IMR-90 (cell line): ENCODE measurements around the gene SVEP1. TPM values are rescaled to one million over a fixed set of nuclear protein-coding genes. Genes with fewer than 3 reads are reported as not detected.

ENCODE experiments used
- ATAC-seq: fragments of 200-7000 bp; cut with Tn5 transposase; 2 replicates; pipeline ENCODE4 v1.9.1; 2020; ENCODE audit warnings: low read depth, mild to moderate bottlenecking, moderate library complexity
- BruUV-seq: library from RNA; stranded (reverse); fragments of 400-500 nt; replicated peaks from 2 replicates; lab custom pipeline; 2021; lab: Mats Ljungman, UMichigan
- CTCF ChIA-PET: fragments of 300-600 bp; formaldehyde crosslinking; extraction: SDS; loops from one replicate; lab custom pipeline; 2021; ENCODE audit warnings: antibody characterized with exemption; lab: Yijun Ruan, JAX
- POLR2A ChIA-PET: fragments of 300-600 bp; sonication (Branson Sonifier 250); formaldehyde crosslinking; loops from one replicate; lab custom pipeline; 2022; ENCODE audit warnings: antibody characterized with exemption; ENCODE audit not compliant: unreplicated experiment; lab: Charles Lee
- DNase-seq: peaks from one replicate; pipeline ENCODE4 v3.0.0; 2013
- H2AFZ ChIP-seq: replicated peaks from 2 replicates; pipeline ENCODE3; 2013; ENCODE audit warnings: low read length, mild to moderate bottlenecking; ENCODE audit not compliant: poor library complexity
- H2AK5ac ChIP-seq: 2 replicates; pipeline ENCODE4 v1.6.1; 2013; ENCODE audit warnings: low read depth, low read length, inconsistent platforms
- H2AK9ac ChIP-seq: replicated peaks from 2 replicates; pipeline ENCODE3; 2013; ENCODE audit warnings: mild to moderate bottlenecking, low read depth, low read length, moderate library complexity; ENCODE audit not compliant: poor library complexity
- H2BK120ac ChIP-seq: 2 replicates; pipeline ENCODE4 v1.6.1; 2013; ENCODE audit warnings: low read depth, low read length, inconsistent platforms
- H2BK15ac ChIP-seq: 3 replicates; pipeline ENCODE4 v1.6.1; 2013; ENCODE audit warnings: low read depth, low read length, inconsistent platforms
- H2BK20ac ChIP-seq: 2 replicates; pipeline ENCODE4 v1.6.1; 2013; ENCODE audit warnings: low read depth, mild to moderate bottlenecking, inconsistent platforms, low read length, moderate library complexity
- H2BK5ac ChIP-seq: 2 replicates; pipeline ENCODE4 v1.6.1; 2013; ENCODE audit warnings: mild to moderate bottlenecking, low read depth, low read length, inconsistent platforms; ENCODE audit not compliant: poor library complexity, severe bottlenecking
- H3K14ac ChIP-seq: replicated peaks from 2 replicates; pipeline ENCODE4 v1.6.1; 2013; ENCODE audit warnings: low read depth, low read length, inconsistent platforms
- H3K18ac ChIP-seq: 2 replicates; pipeline ENCODE4 v1.6.1; 2013; ENCODE audit warnings: low read depth, low read length, control low read depth
- H3K23ac ChIP-seq: 2 replicates; pipeline ENCODE4 v1.6.1; 2013; ENCODE audit warnings: low read depth, low read length, inconsistent platforms
- H3K27ac ChIP-seq: 2 replicates; pipeline ENCODE4 v1.5.1; 2013; ENCODE audit warnings: mild to moderate bottlenecking, control low read depth, low read length; ENCODE audit not compliant: insufficient read depth
- H3K27me3 ChIP-seq: 2 replicates; pipeline ENCODE4 v1.6.1; 2013; ENCODE audit warnings: low read length; ENCODE audit not compliant: control insufficient read depth, insufficient read depth
- H3K36me3 ChIP-seq: 2 replicates; pipeline ENCODE4 v1.6.1; 2013; ENCODE audit warnings: low read length, mixed read lengths; ENCODE audit not compliant: control insufficient read depth, insufficient read depth
- H3K4ac ChIP-seq: 2 replicates; pipeline ENCODE4 v1.6.1; 2013; ENCODE audit warnings: low read depth, low read length, inconsistent platforms
- H3K4me1 ChIP-seq: 2 replicates; pipeline ENCODE4 v1.6.1; 2013; ENCODE audit warnings: low read length, mixed read lengths; ENCODE audit not compliant: control insufficient read depth, insufficient read depth
- H3K4me2 ChIP-seq: 2 replicates; pipeline ENCODE4 v1.6.1; 2013; ENCODE audit warnings: low read depth, mild to moderate bottlenecking, control low read depth, low read length, moderate library complexity
- H3K4me3 ChIP-seq: 2 replicates; pipeline ENCODE4 v1.5.1; 2013; ENCODE audit warnings: low read depth, mild to moderate bottlenecking, control low read depth, low read length, moderate library complexity; ENCODE audit not compliant: insufficient read depth
- H3K56ac ChIP-seq: 2 replicates; pipeline ENCODE4 v1.6.1; 2013; ENCODE audit warnings: low read length, inconsistent platforms; ENCODE audit not compliant: insufficient read depth; ENCODE audit errors: extremely low read depth
- H3K79me1 ChIP-seq, 2 experiments: 2 replicates each; pipeline ENCODE4 v1.6.1; 2013; ENCODE audit warnings: low read length in 2 of 2, inconsistent platforms in 1 of 2, low read depth in 1 of 2
- H3K9ac ChIP-seq: 2 replicates; pipeline ENCODE4 v1.6.1; 2013; ENCODE audit warnings: low read depth, low read length, control low read depth
- H3K9me1 ChIP-seq: 2 replicates; pipeline ENCODE4 v1.6.1; 2013; ENCODE audit warnings: low read length, inconsistent platforms; ENCODE audit not compliant: insufficient read depth
- H3K9me3 ChIP-seq: 2 replicates; pipeline ENCODE4 v1.6.1; 2013; ENCODE audit warnings: low read length; ENCODE audit not compliant: control insufficient read depth, insufficient read depth
- H4K20me1 ChIP-seq: 2 replicates; pipeline ENCODE4 v1.6.1; 2013; ENCODE audit warnings: low read length, inconsistent platforms; ENCODE audit not compliant: insufficient read depth
- H4K5ac ChIP-seq: 2 replicates; pipeline ENCODE4 v1.6.1; 2013; ENCODE audit warnings: mild to moderate bottlenecking, low read depth, low read length, control low read depth
- H4K8ac ChIP-seq, 2 experiments: 2 replicates each; pipeline ENCODE4 v1.6.1; 2013; ENCODE audit warnings: low read depth in 2 of 2, low read length in 2 of 2, control low read depth in 1 of 2, inconsistent platforms in 1 of 2
- H4K91ac ChIP-seq: 2 replicates; pipeline ENCODE4 v1.6.1; 2013; ENCODE audit warnings: low read depth, low read length, inconsistent platforms; ENCODE audit not compliant: insufficient read depth
- BHLHE40 ChIP-seq: fragments of 150-350 bp; IDR thresholded peaks from 2 replicates; pipeline ENCODE4 v1.6.1; 2016; ENCODE audit warnings: mild to moderate bottlenecking, low read depth, low read length
- CHD1 ChIP-seq: IDR thresholded peaks from 2 replicates; pipeline ENCODE4 v1.6.1; 2012; ENCODE audit warnings: low read depth, low read length, improper control_type of control experiment
- CTCF ChIP-seq: conservative IDR thresholded peaks from 2 replicates; pipeline ENCODE4 v1.5.1; 2012; ENCODE audit warnings: mild to moderate bottlenecking, low read depth, low read length, improper control_type of control experiment
- ELK1 ChIP-seq: fragments of 150-350 bp; IDR thresholded peaks from 2 replicates; pipeline ENCODE4 v1.6.1; 2016; ENCODE audit warnings: low read depth, mild to moderate bottlenecking, low read length, moderate library complexity, borderline replicate concordance
- NFE2L2 ChIP-seq: fragments of 150-350 bp; IDR thresholded peaks from 2 replicates; pipeline ENCODE4 v1.6.1; 2016; ENCODE audit warnings: low read depth, mild to moderate bottlenecking, low read length
- POLR2A ChIP-seq: IDR thresholded peaks from 2 replicates; pipeline ENCODE4 v1.6.1; 2012; ENCODE audit warnings: mild to moderate bottlenecking, low read depth, low read length
- RCOR1 ChIP-seq: IDR thresholded peaks from 2 replicates; pipeline ENCODE4 v1.6.1; 2012; ENCODE audit warnings: mild to moderate bottlenecking, low read length, improper control_type of control experiment; ENCODE audit not compliant: insufficient replicate concordance
- WGBS, 2 experiments: methylation state at CpG; one replicate each; pipeline versions ENCODE4 v1.1.5 to v1.1.7; 2013; ENCODE audit warnings: missing lambda C conversion rate in 2 of 2; ENCODE audit not compliant: insufficient read length in 1 of 2; ENCODE audit errors: extremely low coverage in 2 of 2; 5-methylcytosine and 5-hydroxymethylcytosine counted together
- dilution Hi-C: fragments of 300-500 bp; cut with HindIII; formaldehyde crosslinking; loops from one replicate; pipeline ENCODE4 v1.14.3; 2018; ENCODE audit warnings: low sequenced_read_pairs; ENCODE audit not compliant: unreplicated experiment
- in situ Hi-C: fragments of 300-500 bp; cut with MboI; formaldehyde crosslinking; loops from 3 replicates; pipeline ENCODE4 v1.14.3; 2019; ENCODE audit warnings: low sequenced_read_pairs, inconsistent platforms, mixed read lengths
- intact Hi-C: fragments of 100-400 bp; cut with micrococcal nuclease; formaldehyde crosslinking; loops from 2 replicates; pipeline ENCODE4 v1.10.0; 2022
- polyA plus RNA-seq, 3 experiments: library from polyadenylated mRNA; depleted of rRNA; stranded (reverse); fragments of >200 nt; gene quantifications; 2 replicates each; pipeline ENCODE4 v1.2.3, GENCODE V29; 2012; ENCODE audit warnings: low replicate concordance in 1 of 3
- total RNA-seq: library from RNA; depleted of rRNA; stranded (reverse); fragments of >200 nt; gene quantifications from 2 replicates; pipeline ENCODE4 v1.2.3, GENCODE V29; 2012

SVEP1 gene
- total and polyA plus RNA-seq, 2 of the 4 experiments (the other 2 are of a cell fraction): 4.8 to 16.7 TPM

- dilution Hi-C loops: no loop called here
- Histone ChIP-seq H4K5ac (no peak overlapping the region), H3K4me2 (no peak overlapping the region), H3K9ac (no peak overlapping the region), H3K36me3 (no peaks in the 10 kb centered on the region), H3K23ac (no peak overlapping the region), H2BK5ac (no peak overlapping the region), H2AFZ (no peak overlapping the region), H3K14ac (no peak overlapping the region), H3K27me3 (no peaks in the 10 kb centered on the region; the same call in 1 of the 2 replicates), H3K4ac (no peak overlapping the region), H3K9me3 (peaks cover 3% of the 10 kb centered on the region; the same call in 1 of the 2 replicates), H2BK120ac (no peak overlapping the region), H4K8ac (no peak overlapping the region), H3K56ac (no peak overlapping the region), H2AK9ac (no peak overlapping the region), H3K4me3 (no peak overlapping the region), H3K9me1 (0 out of 2 replicates have a peak, but pooled peaks cover 3% of the 10 kb centered on the region), H2BK15ac (no peak overlapping the region), H4K20me1 (no peaks in the 10 kb centered on the region), H2BK20ac (no peak overlapping the region), H3K79me1 (no peaks in the 10 kb centered on the region), H2AK5ac (no peak overlapping the region), H3K18ac (no peak overlapping the region), H3K4me1 (no peaks in the 10 kb centered on the region), H4K91ac (no peak overlapping the region), H3K27ac (no peak overlapping the region)
- in situ Hi-C loops: loop anchor here (5.0 kb wide), 1 partner anchor 53 kb away; no protein-coding TSS in a partner anchor
- DNase-seq: no peak
- no CpG with 5 or more reads among the region's 5 CpGs for WGBS, 2 experiments
- TF ChIP-seq CHD1 (no peak), NFE2L2 (no peak), CTCF (no peak), RCOR1 (no peak), ELK1 (no peak), BHLHE40 (no peak), POLR2A (no peak)
- ATAC-seq: no peak
- ChIA-PET POLR2A (interaction anchor here (0.5 kb wide), 1 partner anchor 31 kb away, joined by 8 read pairs; no protein-coding TSS in a partner anchor), CTCF (no interaction called here)
- BruUV-seq: no TSS peak
- intact Hi-C loops: no loop called here
Measured at GRCh38 chr9:110329639-110330230, 249.8 kb downstream of the SVEP1 start.
